Camera-type eye (tissue), 1 donor: ENCODE results near the gene ARL2BP. TPM values are rescaled to one million over a fixed set of nuclear protein-coding genes. Genes with fewer than 3 reads are reported as not detected.

ENCODE experiments used
- total RNA-seq: library from RNA; depleted of rRNA; stranded (reverse); fragments of >200 nt; gene quantifications from one replicate; pipeline ENCODE4 v1.2.3, GENCODE V29; 2014

Gene ARL2BP
- total RNA-seq = 72.3 TPM

DNA sequence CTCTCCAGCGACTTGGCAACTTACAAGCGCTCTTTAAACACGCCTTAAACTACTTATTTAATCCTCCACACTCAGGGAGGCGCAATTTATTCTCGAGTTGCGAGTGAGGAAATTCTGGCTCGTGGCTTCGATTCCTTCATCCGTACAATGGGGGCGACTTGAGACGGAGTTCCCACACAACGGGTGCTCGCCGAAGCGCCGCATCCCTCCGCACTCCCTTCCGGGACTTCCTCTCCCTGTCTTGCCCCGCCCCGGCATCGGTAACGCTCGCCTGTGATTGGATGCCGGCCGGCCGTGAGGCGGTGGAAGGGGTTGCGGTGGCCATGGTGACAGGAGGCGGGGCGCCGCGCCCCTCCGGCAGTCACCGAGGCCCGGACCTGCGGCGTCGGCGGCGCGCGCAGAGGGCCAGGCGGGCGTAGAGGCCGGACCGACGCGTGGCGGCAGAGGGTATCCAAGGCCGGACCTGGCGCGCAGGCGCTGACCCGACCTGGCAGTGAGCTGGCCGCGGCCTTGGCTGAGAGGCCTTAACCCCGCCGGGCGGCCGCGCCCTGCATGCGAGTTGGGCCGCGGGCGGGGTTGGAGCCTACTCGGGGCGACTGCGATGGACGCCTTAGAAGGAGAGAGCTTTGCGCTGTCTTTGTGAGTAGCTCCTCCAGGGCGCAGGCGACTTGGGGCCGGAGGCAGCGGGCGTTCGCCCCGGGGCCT, at the start of gene ARL2BP:
ARL2BP (plus strand) TSS at position 493 of the 705 bp plus-strand sequence; CDS start at position 602, 109 bp downstream.

DNA sequence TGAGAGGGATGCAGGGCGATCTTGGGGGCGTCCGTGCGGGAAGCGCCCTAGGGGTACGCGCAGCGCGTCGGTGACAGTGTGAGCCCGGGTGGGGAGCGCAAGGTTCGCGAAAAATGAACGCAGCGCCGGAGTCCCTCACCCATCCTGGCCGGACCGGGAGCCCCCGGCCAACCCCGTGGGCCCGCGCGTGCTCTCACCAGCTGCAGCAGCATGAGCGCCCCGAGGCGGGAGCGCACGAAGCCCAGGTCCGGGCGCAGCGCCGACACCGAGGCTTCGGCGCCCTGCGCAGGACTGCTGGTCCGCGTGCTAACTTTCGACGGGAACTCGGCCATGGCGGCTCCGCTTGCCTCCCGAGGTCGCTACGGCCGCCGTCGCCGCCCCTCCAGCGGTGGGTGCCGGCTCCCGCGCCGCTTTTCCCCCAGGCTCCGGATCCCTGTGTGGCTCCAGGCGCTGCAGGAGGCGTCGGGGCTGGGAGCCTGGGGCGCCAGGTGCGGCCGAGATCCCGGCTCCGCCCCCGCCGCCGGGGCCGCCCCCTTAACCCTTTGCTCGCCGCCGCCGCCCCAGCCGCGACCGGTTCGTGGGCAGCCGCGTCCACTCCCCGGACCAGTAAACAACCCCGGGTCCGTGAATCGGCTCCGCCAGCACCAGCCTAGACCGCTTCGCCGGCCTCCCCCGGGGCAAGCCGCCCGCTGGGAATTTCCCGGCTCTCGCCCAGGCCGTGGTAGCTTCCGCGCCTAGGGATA, 39.3 kb downstream of the ARL2BP start, which contains the start of gene PLLP:
PLLP (minus strand) TSS at position 464 of the 743 bp plus-strand sequence; CDS start at position 332, 132 bp downstream.

Other genes starting within 250 kb of the ARL2BP start
- 21.4 TPM for gene CPNE2, start 152.7 kb upstream of the ARL2BP start, total RNA-seq
- gene PSME3IP1, start 59.2 kb upstream of the ARL2BP start, total RNA-seq = 94.4 TPM
- 94.4 TPM for gene RSPRY1, start 58.9 kb upstream of the ARL2BP start, total RNA-seq
- 2.7 TPM for gene PLLP, start 39.4 kb downstream of the ARL2BP start, total RNA-seq
- not detected for gene CCL22, start 113.5 kb downstream of the ARL2BP start, total RNA-seq
- 12.3 TPM for gene CX3CL1, start 127.2 kb downstream of the ARL2BP start, total RNA-seq
- not detected for gene CCL17, start 159.5 kb downstream of the ARL2BP start, total RNA-seq
- gene CIAPIN1, start 202.1 kb downstream of the ARL2BP start, total RNA-seq = 54.2 TPM
- 50.6 TPM for gene COQ9, start 202.2 kb downstream of the ARL2BP start, total RNA-seq
- 88.6 TPM for gene POLR2C, start 217.4 kb downstream of the ARL2BP start, total RNA-seq
- gene DOK4, start 241.2 kb downstream of the ARL2BP start, total RNA-seq = 27.1 TPM